ENCODE data around the gene TSPEAR.

GRCh38 chr21:44594406-44594916 lies 116.9 kb downstream of the TSPEAR start:
- no peak for TF ChIP-seq CTCF (IDR thresholded peaks at IDR 0.05; ENCODE audit: low read depth, low read length, poor library complexity, severe bottlenecking)
- TF ChIP-seq EZH2phosphoT487 (IDR thresholded peaks at IDR 0.05; ENCODE audit: borderline replicate concordance, low read length), result no peak

All from DOHH2 (cell line).